Gastrocnemius medialis (tissue), 4 donors: Measurements from ENCODE around the gene PRKAR2B.

Experiments used
- POLR2A ChIP-seq, 2 donors: fragments of 450-650 bp; IDR thresholded peaks; one replicate each; pipeline ENCODE4 v1.6.1; 2017; ENCODE audit warnings: antibody characterized with exemption in 2 of 2, mild to moderate bottlenecking in 2 of 2, moderate library complexity in 2 of 2
- TF ChIP-seq, protein P1 (sequence below), 5 experiments: fragments of 450-650 bp in 3 of 5; fragments of 200-600 bp in 2 of 5; sonication (generic) in 2 of 5; IDR thresholded peaks in 4 of 5; conservative IDR thresholded peaks in 1 of 5; 1 replicate in 4 of 5; 2 replicates in 1 of 5; pipeline ENCODE4 v1.5.1; 2016 to 2019; ENCODE audit warnings: antibody characterized with exemption in 5 of 5, mild to moderate bottlenecking in 3 of 5, moderate library complexity in 3 of 5

DNA sequence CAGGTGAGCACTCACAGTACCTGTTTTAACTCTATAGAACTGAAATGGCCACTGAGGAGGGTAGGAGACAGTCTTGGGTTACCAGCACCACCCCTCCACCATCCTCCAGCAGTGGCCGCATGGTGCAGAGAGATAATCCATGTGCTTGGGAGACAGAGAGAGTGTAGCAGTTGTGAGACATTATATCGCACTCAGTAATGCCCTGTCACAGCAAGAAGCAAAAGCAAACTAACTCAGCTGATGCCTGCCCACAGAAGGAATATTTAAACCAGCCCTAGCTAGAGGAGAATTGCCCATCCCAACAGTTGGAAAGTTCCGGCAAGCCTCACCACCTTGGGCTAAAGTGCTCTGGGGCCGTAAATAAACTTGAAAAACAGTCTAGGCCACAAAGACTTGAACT, 65.5 kb downstream of the PRKAR2B start:
- TF ChIP-seq, protein P1, sequence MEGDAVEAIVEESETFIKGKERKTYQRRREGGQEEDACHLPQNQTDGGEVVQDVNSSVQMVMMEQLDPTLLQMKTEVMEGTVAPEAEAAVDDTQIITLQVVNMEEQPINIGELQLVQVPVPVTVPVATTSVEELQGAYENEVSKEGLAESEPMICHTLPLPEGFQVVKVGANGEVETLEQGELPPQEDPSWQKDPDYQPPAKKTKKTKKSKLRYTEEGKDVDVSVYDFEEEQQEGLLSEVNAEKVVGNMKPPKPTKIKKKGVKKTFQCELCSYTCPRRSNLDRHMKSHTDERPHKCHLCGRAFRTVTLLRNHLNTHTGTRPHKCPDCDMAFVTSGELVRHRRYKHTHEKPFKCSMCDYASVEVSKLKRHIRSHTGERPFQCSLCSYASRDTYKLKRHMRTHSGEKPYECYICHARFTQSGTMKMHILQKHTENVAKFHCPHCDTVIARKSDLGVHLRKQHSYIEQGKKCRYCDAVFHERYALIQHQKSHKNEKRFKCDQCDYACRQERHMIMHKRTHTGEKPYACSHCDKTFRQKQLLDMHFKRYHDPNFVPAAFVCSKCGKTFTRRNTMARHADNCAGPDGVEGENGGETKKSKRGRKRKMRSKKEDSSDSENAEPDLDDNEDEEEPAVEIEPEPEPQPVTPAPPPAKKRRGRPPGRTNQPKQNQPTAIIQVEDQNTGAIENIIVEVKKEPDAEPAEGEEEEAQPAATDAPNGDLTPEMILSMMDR (IDR thresholded peaks at IDR 0.05 in 4 of 5, conservative IDR thresholded peaks at IDR 0.05 in 1 of 5), result no peak
- TF ChIP-seq POLR2A (IDR thresholded peaks at IDR 0.05), result no peak
